Measurements from ENCODE around the gene ZCCHC24. TPM values are rescaled to one million over a fixed set of nuclear protein-coding genes. Genes with fewer than 3 reads are reported as not detected.
A peak's percentile ranks its signal among the peaks of the same experiment; 100 is the strongest.

ZCCHC24 gene
- total and polyA plus RNA-seq, 4 donors, result 7.8 to 23.9 (median 14.8) TPM

DNA sequence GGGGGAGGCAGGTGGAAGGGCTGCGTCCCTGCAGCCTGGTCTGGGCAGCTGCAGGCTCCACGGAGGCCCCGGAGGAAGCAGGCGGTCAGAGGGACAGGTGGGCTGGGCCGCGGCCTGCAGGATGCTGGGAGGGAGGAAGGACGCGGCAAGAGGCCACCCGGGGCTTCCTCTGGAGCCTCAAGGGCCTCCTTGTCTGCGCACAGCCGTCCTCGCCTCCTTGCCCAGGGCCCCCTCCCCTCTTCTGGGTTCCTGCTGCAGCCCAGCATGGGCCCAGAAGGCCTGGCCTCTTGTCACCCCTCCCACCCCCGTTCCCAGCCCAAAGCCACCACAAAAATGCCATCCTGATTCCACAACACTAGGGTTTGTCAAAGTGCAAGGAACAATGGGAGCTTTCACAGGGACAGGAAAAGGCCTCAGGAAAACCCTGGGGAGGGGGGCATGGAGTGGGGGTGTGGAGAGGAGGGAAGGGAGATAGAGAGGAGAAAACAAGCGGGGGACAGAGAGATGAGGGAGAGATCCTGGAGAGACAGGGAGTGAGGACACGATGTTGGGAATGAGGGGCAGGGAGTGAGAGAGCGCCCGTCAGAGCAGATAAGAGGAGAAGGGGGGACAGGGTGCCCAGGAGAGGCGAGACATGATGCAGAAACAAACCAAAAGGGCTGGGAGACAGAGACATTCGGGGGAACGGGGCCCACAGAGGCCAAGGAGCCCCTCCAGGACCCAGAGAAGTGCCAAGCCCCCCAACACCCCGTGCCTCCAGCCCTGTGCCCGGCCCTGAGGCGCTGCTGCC lies 41.8 kb downstream of the ZCCHC24 start:
- H3K27me3 ChIP-seq (ENCODE audit: control insufficient read depth in 4 of 4, insufficient read depth in 4 of 4, low read length in 3 of 4), result no peaks in the 10 kb centered on the region
- peaks cover 26 to 45% (median 32%) of the 10 kb centered on the region in 4 donors for H3K4me1 ChIP-seq (ENCODE audit: control insufficient read depth in 4 of 4, insufficient read depth in 4 of 4, low read length in 3 of 4)
- no peak for DNase-seq (ENCODE audit: low spot score)
- H3K27ac ChIP-seq (ENCODE audit: low read depth in 1 of 2, low read length in 2 of 2), result peak overlapping the region; percentile 73 to 78
- TF ChIP-seq REST (IDR thresholded peaks at IDR 0.05), result peak; percentile 4
- no peak for TF ChIP-seq SP1 (IDR thresholded peaks at IDR 0.05)
- TF ChIP-seq NR2F2 (IDR thresholded peaks at IDR 0.05), result peak; percentile 63
- 65% methylated on average over 23 of the region's 23 CpGs for WGBS
- no peak overlapping the region for H3K4me3 ChIP-seq (ENCODE audit: low read depth in 1 of 3, low read length in 3 of 3)
- H3K36me3 ChIP-seq (ENCODE audit: control insufficient read depth in 4 of 4, insufficient read depth in 3 of 4, low read depth in 1 of 4, low read length in 3 of 4), result peaks cover 0 to 2% (median 0%) of the 10 kb centered on the region in 4 donors
- no peaks in the 10 kb centered on the region for H3K9me3 ChIP-seq (ENCODE audit: control insufficient read depth in 4 of 4, low read length in 3 of 4)
- no peak overlapping the region for H3K9ac ChIP-seq (ENCODE audit: low read depth in 1 of 2, low read length in 2 of 2)

- Histone ChIP-seq H3K4me1 (ENCODE audit: control insufficient read depth in 4 of 4, insufficient read depth in 4 of 4, low read length in 3 of 4) (peaks cover 33 to 46% (median 39%) of the 10 kb centered on the region in 4 donors), H3K27me3 (ENCODE audit: control insufficient read depth in 4 of 4, insufficient read depth in 4 of 4, low read length in 3 of 4) (no peaks in the 10 kb centered on the region), H3K9me3 (ENCODE audit: control insufficient read depth in 4 of 4, low read length in 3 of 4) (no peaks in the 10 kb centered on the region), H3K9ac (ENCODE audit: low read depth in 1 of 2, low read length in 2 of 2) (no peak overlapping the region), H3K4me3 (ENCODE audit: low read depth in 1 of 3, low read length in 3 of 3) (no peak overlapping the region), H3K36me3 (ENCODE audit: control insufficient read depth in 4 of 4, insufficient read depth in 3 of 4, low read depth in 1 of 4, low read length in 3 of 4) (peaks cover 0 to 2% (median 0%) of the 10 kb centered on the region in 4 donors), H3K27ac (ENCODE audit: low read depth in 1 of 2, low read length in 2 of 2) (peak overlapping the region; percentile 73 to 78)
- WGBS, result 50% methylated on average over 8 of the region's 8 CpGs
- no peak for DNase-seq (ENCODE audit: low spot score)
- TF ChIP-seq, protein P1, sequence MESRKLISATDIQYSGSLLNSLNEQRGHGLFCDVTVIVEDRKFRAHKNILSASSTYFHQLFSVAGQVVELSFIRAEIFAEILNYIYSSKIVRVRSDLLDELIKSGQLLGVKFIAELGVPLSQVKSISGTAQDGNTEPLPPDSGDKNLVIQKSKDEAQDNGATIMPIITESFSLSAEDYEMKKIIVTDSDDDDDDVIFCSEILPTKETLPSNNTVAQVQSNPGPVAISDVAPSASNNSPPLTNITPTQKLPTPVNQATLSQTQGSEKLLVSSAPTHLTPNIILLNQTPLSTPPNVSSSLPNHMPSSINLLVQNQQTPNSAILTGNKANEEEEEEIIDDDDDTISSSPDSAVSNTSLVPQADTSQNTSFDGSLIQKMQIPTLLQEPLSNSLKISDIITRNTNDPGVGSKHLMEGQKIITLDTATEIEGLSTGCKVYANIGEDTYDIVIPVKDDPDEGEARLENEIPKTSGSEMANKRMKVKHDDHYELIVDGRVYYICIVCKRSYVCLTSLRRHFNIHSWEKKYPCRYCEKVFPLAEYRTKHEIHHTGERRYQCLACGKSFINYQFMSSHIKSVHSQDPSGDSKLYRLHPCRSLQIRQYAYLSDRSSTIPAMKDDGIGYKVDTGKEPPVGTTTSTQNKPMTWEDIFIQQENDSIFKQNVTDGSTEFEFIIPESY (IDR thresholded peaks at IDR 0.05), result no peak
- TF ChIP-seq HNF4A (conservative IDR thresholded peaks at IDR 0.05) (no peak), GABPA (IDR thresholded peaks at IDR 0.05 in 1 of 2, conservative IDR thresholded peaks at IDR 0.05 in 1 of 2) (no peak), JUND (IDR thresholded peaks at IDR 0.05) (no peak)
Measured at GRCh38 chr10:79402951-79403350, 42.5 kb downstream of the ZCCHC24 start.

- H3K4me1 ChIP-seq (ENCODE audit: control insufficient read depth in 4 of 4, insufficient read depth in 4 of 4, low read length in 3 of 4), result peaks cover 36 to 46% (median 42%) of the 10 kb centered on the region in 4 donors
- no peak overlapping the region for H3K4me3 ChIP-seq (ENCODE audit: low read depth in 1 of 3, low read length in 3 of 3)
- no peaks in the 10 kb centered on the region for H3K9me3 ChIP-seq (ENCODE audit: control insufficient read depth in 4 of 4, low read length in 3 of 4)
- H3K27me3 ChIP-seq (ENCODE audit: control insufficient read depth in 4 of 4, insufficient read depth in 4 of 4, low read length in 3 of 4), result no peaks in the 10 kb centered on the region
- peak overlapping the region; percentile 73 to 78 for H3K27ac ChIP-seq (ENCODE audit: low read depth in 1 of 2, low read length in 2 of 2)
- no peak for DNase-seq (ENCODE audit: low spot score)
- peaks cover 0 to 2% (median 0%) of the 10 kb centered on the region in 4 donors for H3K36me3 ChIP-seq (ENCODE audit: control insufficient read depth in 4 of 4, insufficient read depth in 3 of 4, low read depth in 1 of 4, low read length in 3 of 4)
- H3K9ac ChIP-seq (ENCODE audit: low read depth in 1 of 2, low read length in 2 of 2), result no peak overlapping the region
- TF ChIP-seq CTCF (IDR thresholded peaks at IDR 0.05; ENCODE audit: low read depth, low read length, missing input control), result no peak
- TF ChIP-seq JUND (IDR thresholded peaks at IDR 0.05), result no peak
- TF ChIP-seq, protein P2, sequence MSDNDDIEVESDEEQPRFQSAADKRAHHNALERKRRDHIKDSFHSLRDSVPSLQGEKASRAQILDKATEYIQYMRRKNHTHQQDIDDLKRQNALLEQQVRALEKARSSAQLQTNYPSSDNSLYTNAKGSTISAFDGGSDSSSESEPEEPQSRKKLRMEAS (IDR thresholded peaks at IDR 0.05), result no peak
- no peak for TF ChIP-seq FOXA2 (IDR thresholded peaks at IDR 0.05)
- no peak for TF ChIP-seq GABPA (IDR thresholded peaks at IDR 0.05 in 1 of 2, conservative IDR thresholded peaks at IDR 0.05 in 1 of 2)
- TF ChIP-seq SP1 (IDR thresholded peaks at IDR 0.05), result no peak
- no peak for TF ChIP-seq HNF4G (IDR thresholded peaks at IDR 0.05)
- TF ChIP-seq, protein P1 (IDR thresholded peaks at IDR 0.05), result no peak
- TF ChIP-seq RXRA (IDR thresholded peaks at IDR 0.05), result no peak
- no peak for TF ChIP-seq EGR1 (IDR thresholded peaks at IDR 0.05; ENCODE audit: low read depth in 2 of 2)
- 93% methylated on average over 7 of the region's 7 CpGs for WGBS
Measured at GRCh38 chr10:79402625-79402946, 42.8 kb downstream of the ZCCHC24 start.

Data from liver (tissue), 9 donors.